Natural killer cell treated with Interleukin-12 subunit alpha and Interleukin-12 subunit beta and Interleukin-15 and Interleukin-18, amount 100 ng/mL, for 72 hours (primary cell): ENCODE data around the gene FAM153A. TPM values are rescaled to one million over a fixed set of nuclear protein-coding genes. Genes with fewer than 3 reads are reported as not detected.
"Not testable (repeated sequence)": the region's sequence is repeated elsewhere in the genome, so short reads cannot be mapped to it uniquely, and the experiment has no call there.

Source experiments
- ATAC-seq, 2 donors: fragments of 150-1000 bp; cut with Tn5 transposase in 1 of 2; sonication (Bioruptor Pico), chemical (Tn5 transposase) in 1 of 2; 2 replicates each; pipeline ENCODE4 v1.10.0; 2021
- DNase-seq: peaks from one replicate; pipeline ENCODE4 v3.0.0; 2022; ENCODE audit warnings: low spot score
- H3K27ac Mint-ChIP-seq, 2 donors: 1 replicate in 1 of 2; 2 replicates in 1 of 2; pipeline ENCODE4 v1.8.0; 2022; ENCODE audit warnings: mixed read lengths in 2 of 2, mild to moderate bottlenecking in 1 of 2, moderate library complexity in 1 of 2
- H3K27me3 Mint-ChIP-seq, 2 donors: 1 replicate in 1 of 2; 2 replicates in 1 of 2; pipeline ENCODE4 v1.8.0; 2022; ENCODE audit warnings: mixed read lengths in 2 of 2
- H3K36me3 Mint-ChIP-seq: one replicate; pipeline ENCODE4 v1.8.0; 2022; ENCODE audit warnings: mixed read lengths
- H3K4me1 Mint-ChIP-seq, 2 donors: 1 replicate in 1 of 2; 2 replicates in 1 of 2; pipeline ENCODE4 v1.8.0; 2022; ENCODE audit warnings: low read depth in 2 of 2, mixed read lengths in 2 of 2, mild to moderate bottlenecking in 1 of 2
- H3K4me3 Mint-ChIP-seq: one replicate; pipeline ENCODE4 v1.8.0; 2022; ENCODE audit warnings: mixed read lengths
- H3K9me3 Mint-ChIP-seq: 2 replicates; pipeline ENCODE4 v1.8.0; 2022; ENCODE audit warnings: mixed read lengths
- total RNA-seq, 2 donors: library from RNA; stranded (reverse); gene quantifications; one replicate each; pipeline ENCODE4 v1.2.3, GENCODE V29; 2022

Gene FAM153A
- 1 to 10 TPM in 1 of 2 donors, not detected in 1; 3.8 TPM for total RNA-seq

GRCh38 chr5:177782792-177783633, at the start of gene FAM153A:
Gene FAM153A (minus strand): TSS chr5:177782899.
- H3K4me3 Mint-ChIP-seq, H3K27ac Mint-ChIP-seq, H3K36me3 Mint-ChIP-seq, H3K9me3 Mint-ChIP-seq, H3K27me3 Mint-ChIP-seq, H3K4me1 Mint-ChIP-seq, DNase-seq: not testable (repeated sequence)
- peak; percentile 86 to 94 for ATAC-seq

GRCh38 chr5:177832287-177832686, 49.6 kb upstream of the FAM153A start:
- H3K9me3 Mint-ChIP-seq, ATAC-seq, H3K27ac Mint-ChIP-seq, H3K4me1 Mint-ChIP-seq, H3K27me3 Mint-ChIP-seq, H3K4me3 Mint-ChIP-seq, H3K36me3 Mint-ChIP-seq, DNase-seq: not testable (repeated sequence)

GRCh38 chr5:177826073-177826472, 43.4 kb upstream of the FAM153A start:
- not testable (repeated sequence) for H3K4me3 Mint-ChIP-seq, H3K27ac Mint-ChIP-seq, H3K4me1 Mint-ChIP-seq, H3K9me3 Mint-ChIP-seq, H3K36me3 Mint-ChIP-seq, DNase-seq, ATAC-seq, H3K27me3 Mint-ChIP-seq

GRCh38 chr5:177824776-177825175, 42.1 kb upstream of the FAM153A start:
- not testable (repeated sequence) for ATAC-seq, H3K4me3 Mint-ChIP-seq, DNase-seq, H3K4me1 Mint-ChIP-seq, H3K27me3 Mint-ChIP-seq, H3K27ac Mint-ChIP-seq, H3K9me3 Mint-ChIP-seq, H3K36me3 Mint-ChIP-seq

- not testable (repeated sequence) for H3K4me1 Mint-ChIP-seq, H3K9me3 Mint-ChIP-seq, ATAC-seq, H3K4me3 Mint-ChIP-seq, H3K27me3 Mint-ChIP-seq, DNase-seq, H3K27ac Mint-ChIP-seq, H3K36me3 Mint-ChIP-seq
Measured at GRCh38 chr5:177822489-177822888, 39.8 kb upstream of the FAM153A start.

GRCh38 chr5:177819664-177820063, 37.0 kb upstream of the FAM153A start:
- H3K9me3 Mint-ChIP-seq, DNase-seq, ATAC-seq, H3K27me3 Mint-ChIP-seq, H3K4me3 Mint-ChIP-seq, H3K36me3 Mint-ChIP-seq, H3K27ac Mint-ChIP-seq, H3K4me1 Mint-ChIP-seq: not testable (repeated sequence)

- H3K4me3 Mint-ChIP-seq, H3K27ac Mint-ChIP-seq, ATAC-seq, DNase-seq, H3K9me3 Mint-ChIP-seq, H3K36me3 Mint-ChIP-seq, H3K4me1 Mint-ChIP-seq, H3K27me3 Mint-ChIP-seq: not testable (repeated sequence)
Measured at GRCh38 chr5:177812814-177813425, 30.2 kb upstream of the FAM153A start.

- H3K27ac Mint-ChIP-seq, H3K4me3 Mint-ChIP-seq, DNase-seq, H3K4me1 Mint-ChIP-seq, H3K27me3 Mint-ChIP-seq, H3K9me3 Mint-ChIP-seq, ATAC-seq, H3K36me3 Mint-ChIP-seq: not testable (repeated sequence)
Measured at GRCh38 chr5:177812160-177812743, 29.6 kb upstream of the FAM153A start.

- not testable (repeated sequence) for H3K9me3 Mint-ChIP-seq, H3K4me1 Mint-ChIP-seq, DNase-seq, H3K36me3 Mint-ChIP-seq, H3K27me3 Mint-ChIP-seq, H3K4me3 Mint-ChIP-seq, H3K27ac Mint-ChIP-seq
- peak in 1 of 2 donors; percentile 73 for ATAC-seq
Measured at GRCh38 chr5:177809209-177809913, 26.7 kb upstream of the FAM153A start.

- not testable (repeated sequence) for H3K27ac Mint-ChIP-seq, ATAC-seq, H3K9me3 Mint-ChIP-seq, H3K27me3 Mint-ChIP-seq, H3K4me3 Mint-ChIP-seq, DNase-seq, H3K36me3 Mint-ChIP-seq, H3K4me1 Mint-ChIP-seq
Measured at GRCh38 chr5:177808420-177808819, 25.7 kb upstream of the FAM153A start.

- not testable (repeated sequence) for H3K27ac Mint-ChIP-seq, ATAC-seq, H3K4me3 Mint-ChIP-seq, H3K9me3 Mint-ChIP-seq, H3K36me3 Mint-ChIP-seq, DNase-seq, H3K4me1 Mint-ChIP-seq, H3K27me3 Mint-ChIP-seq
Measured at GRCh38 chr5:177807265-177807664, 24.6 kb upstream of the FAM153A start.

- not testable (repeated sequence) for H3K4me1 Mint-ChIP-seq, ATAC-seq, H3K36me3 Mint-ChIP-seq, H3K27ac Mint-ChIP-seq, H3K27me3 Mint-ChIP-seq, H3K9me3 Mint-ChIP-seq, DNase-seq, H3K4me3 Mint-ChIP-seq
Measured at GRCh38 chr5:177801427-177801826, 18.7 kb upstream of the FAM153A start.

- not testable (repeated sequence) for H3K36me3 Mint-ChIP-seq, H3K9me3 Mint-ChIP-seq, DNase-seq, ATAC-seq, H3K4me3 Mint-ChIP-seq, H3K4me1 Mint-ChIP-seq, H3K27ac Mint-ChIP-seq, H3K27me3 Mint-ChIP-seq
Measured at GRCh38 chr5:177798237-177798840, 15.6 kb upstream of the FAM153A start.
